Tibial artery (tissue), 4 donors: ENCODE data around the gene WDR75.

ENCODE experiments used
- DNase-seq, 2 donors: peaks; one replicate each; pipeline ENCODE4 v3.0.0-alpha.2; 2019
- H3K27ac ChIP-seq, 2 donors: fragments of 200-600 bp; sonication (generic) in 1 of 2; 1 replicate in 1 of 2; 2 replicates in 1 of 2; pipeline ENCODE4 v1.5.1; 2018 to 2019; ENCODE audit warnings: mild to moderate bottlenecking in 1 of 2
- H3K27me3 ChIP-seq, 2 donors: fragments of 200-600 bp; sonication (generic) in 1 of 2; one replicate each; pipeline versions ENCODE4 v1.5.1 to v1.6.0; 2016 to 2019
- H3K36me3 ChIP-seq, 3 donors: fragments of 200-600 bp; sonication (generic) in 2 of 3; one replicate each; pipeline ENCODE4 v1.5.1; 2016 to 2019; ENCODE audit warnings: mild to moderate bottlenecking in 2 of 3
- H3K4me1 ChIP-seq, 4 donors: fragments of 200-600 bp; sonication (generic) in 2 of 4; 1 replicate in 3 of 4; 2 replicates in 1 of 4; pipeline ENCODE4 v1.5.1; 2016 to 2019
- H3K4me3 ChIP-seq, 2 donors: fragments of 200-600 bp; sonication (generic) in 1 of 2; 1 replicate in 1 of 2; 2 replicates in 1 of 2; pipeline ENCODE4 v1.5.1; 2018 to 2019; ENCODE audit warnings: mild to moderate bottlenecking in 2 of 2
- H3K9me3 ChIP-seq, 3 donors: fragments of 200-600 bp; sonication (generic) in 1 of 3; one replicate each; pipeline ENCODE4 v1.5.1; 2016 to 2019
- CTCF ChIP-seq, 2 experiments: fragments of 200-600 bp in 1 of 2; fragments of 450-650 bp in 1 of 2; IDR thresholded peaks; one replicate each; pipeline ENCODE4 v1.5.1; 2017 to 2019; ENCODE audit warnings: antibody characterized with exemption in 2 of 2, mild to moderate bottlenecking in 1 of 2, moderate library complexity in 1 of 2
- intact Hi-C: fragments of 100-400 bp; cut with DNase I; formaldehyde crosslinking; loops from one replicate; pipeline ENCODE4 v1.15.0; 2023; ENCODE audit warnings: low total_unique reads

WDR75 gene

GRCh38 chr2:189441709-189442074, 418 bp downstream of the WDR75 start:
- peak overlapping the region; percentile 90 to 95 for H3K27ac ChIP-seq
- intact Hi-C loops, result no loop called here
- H3K4me3 ChIP-seq, result peak overlapping the region; percentile 83 to 98
- TF ChIP-seq CTCF (IDR thresholded peaks at IDR 0.05), result no peak
- H3K4me1 ChIP-seq, result peaks cover 0 to 37% (median 15%) of the 10 kb centered on the region in 4 donors
- H3K36me3 ChIP-seq, result no peaks in the 10 kb centered on the region
- no peak for DNase-seq
- H3K27me3 ChIP-seq, result no peaks in the 10 kb centered on the region
- no peaks in the 10 kb centered on the region for H3K9me3 ChIP-seq

- DNase-seq, result no peak
- Histone ChIP-seq H3K27ac (no peak overlapping the region), H3K9me3 (no peaks in the 10 kb centered on the region), H3K4me1 (peaks cover 0 to 37% (median 15%) of the 10 kb centered on the region in 4 donors), H3K36me3 (no peaks in the 10 kb centered on the region), H3K4me3 (peak overlapping the region in 1 of 2 donors; percentile 83), H3K27me3 (no peaks in the 10 kb centered on the region)
- intact Hi-C loops, result no loop called here
- TF ChIP-seq CTCF (IDR thresholded peaks at IDR 0.05), result no peak
These were observed 1.2 kb downstream of the WDR75 start for GRCh38 chr2:189442468-189442867.

- no peak overlapping the region for H3K4me3 ChIP-seq
- no peak overlapping the region for H3K27ac ChIP-seq
- no peak for TF ChIP-seq CTCF (IDR thresholded peaks at IDR 0.05)
- peaks cover 10 to 13% (median 11%) of the 10 kb centered on the region in 3 donors for H3K36me3 ChIP-seq
- DNase-seq, result no peak
- peaks cover 0 to 37% (median 15%) of the 10 kb centered on the region in 4 donors for H3K4me1 ChIP-seq
- no peaks in the 10 kb centered on the region for H3K27me3 ChIP-seq
- H3K9me3 ChIP-seq, result no peaks in the 10 kb centered on the region
- intact Hi-C loops, result no loop called here
These were observed 3.0 kb downstream of the WDR75 start for GRCh38 chr2:189444322-189444721.

GRCh38 chr2:189446780-189447179, 5.5 kb downstream of the WDR75 start:
- Histone ChIP-seq H3K9me3 (no peaks in the 10 kb centered on the region), H3K4me1 (peaks cover 0 to 32% (median 15%) of the 10 kb centered on the region in 4 donors), H3K27me3 (no peaks in the 10 kb centered on the region), H3K27ac (no peak overlapping the region), H3K4me3 (no peak overlapping the region), H3K36me3 (peaks cover 26 to 37% (median 34%) of the 10 kb centered on the region in 3 donors)
- TF ChIP-seq CTCF (IDR thresholded peaks at IDR 0.05), result no peak
- DNase-seq, result no peak
- intact Hi-C loops, result no loop called here

- H3K4me1 ChIP-seq, result peaks cover 0 to 22% (median 4%) of the 10 kb centered on the region in 4 donors
- TF ChIP-seq CTCF (IDR thresholded peaks at IDR 0.05), result no peak
- peaks cover 59 to 83% (median 62%) of the 10 kb centered on the region in 3 donors for H3K36me3 ChIP-seq
- DNase-seq, result no peak
- no peaks in the 10 kb centered on the region for H3K27me3 ChIP-seq
- H3K27ac ChIP-seq, result peak overlapping the region; percentile 14 to 63
- no peaks in the 10 kb centered on the region for H3K9me3 ChIP-seq
- H3K4me3 ChIP-seq, result no peak overlapping the region
- intact Hi-C loops, result no loop called here
These were observed 12.7 kb downstream of the WDR75 start for GRCh38 chr2:189454009-189454408.

GRCh38 chr2:189465076-189465475, 23.8 kb downstream of the WDR75 start:
- no peak for TF ChIP-seq CTCF (IDR thresholded peaks at IDR 0.05)
- Histone ChIP-seq H3K36me3 (peaks cover 49 to 94% (median 71%) of the 10 kb centered on the region in 3 donors), H3K27me3 (no peaks in the 10 kb centered on the region), H3K9me3 (no peaks in the 10 kb centered on the region), H3K27ac (peak overlapping the region in 1 of 2 donors; percentile 24), H3K4me1 (peaks cover 0 to 11% (median 0%) of the 10 kb centered on the region in 4 donors), H3K4me3 (no peak overlapping the region)
- no peak for DNase-seq
- intact Hi-C loops, result loop anchor here (5.0 kb wide), 1 partner anchor 107 kb away; no protein-coding TSS in a partner anchor
